Kidney (tissue), 14 donors: Measurements from ENCODE around the gene GNAS. TPM values are rescaled to one million over a fixed set of nuclear protein-coding genes. Genes with fewer than 3 reads are reported as not detected.

Source experiments
- DNase-seq, 5 donors: peaks; one replicate each; pipeline ENCODE4 v3.0.0-alpha.2; 2013 to 2020
- FAIRE-seq: peaks from 2 replicates; lab custom pipeline; 2012; peaks lifted over from hg19 to GRCh38; lab: Jason Lieb, UNC
- H3K27ac ChIP-seq, 2 donors: one replicate each; pipeline ENCODE4 v1.7.0; 2013; ENCODE audit warnings: low read depth in 2 of 2, low read length in 2 of 2, inconsistent platforms in 1 of 2
- H3K27me3 ChIP-seq: one replicate; pipeline ENCODE4 v1.7.1; 2013; ENCODE audit warnings: low read length, inconsistent platforms; ENCODE audit not compliant: control insufficient read depth, insufficient read depth
- H3K36me3 ChIP-seq, 3 donors: one replicate each; pipeline versions ENCODE4 v1.7.0 to v1.7.1; 2013; ENCODE audit warnings: low read length in 3 of 3, control low read depth in 1 of 3, inconsistent platforms in 1 of 3; ENCODE audit not compliant: insufficient read depth in 3 of 3, control insufficient read depth in 2 of 3
- H3K4me1 ChIP-seq, 3 donors: one replicate each; pipeline versions ENCODE4 v1.7.0 to v1.7.1; 2013; ENCODE audit warnings: low read length in 3 of 3, inconsistent platforms in 1 of 3, low read depth in 1 of 3; ENCODE audit not compliant: control insufficient read depth in 2 of 3, insufficient read depth in 2 of 3
- H3K4me3 ChIP-seq, 3 donors: one replicate each; pipeline versions ENCODE4 v1.7.0 to v1.8.1; 2013; ENCODE audit warnings: low read length in 3 of 3, control low read depth in 1 of 3, inconsistent platforms in 1 of 3
- H3K9ac ChIP-seq, 3 donors: one replicate each; pipeline versions ENCODE4 v1.7.0 to v1.7.1; 2013; ENCODE audit warnings: low read length in 3 of 3, control low read depth in 1 of 3, inconsistent platforms in 1 of 3
- H3K9me3 ChIP-seq, 3 donors: one replicate each; pipeline versions ENCODE4 v1.7.0 to v1.7.1; 2013; ENCODE audit warnings: low read length in 3 of 3, control low read depth in 1 of 3, inconsistent platforms in 1 of 3; ENCODE audit not compliant: control insufficient read depth in 2 of 3, insufficient read depth in 1 of 3
- CTCF ChIP-seq: IDR thresholded peaks from 3 replicates; pipeline ENCODE4 v1.5.1; 2012; ENCODE audit warnings: mild to moderate bottlenecking, moderate library complexity, borderline replicate concordance; ENCODE audit not compliant: insufficient read depth; ENCODE audit errors: extremely low read depth
- intact Hi-C: fragments of 100-400 bp; cut with DNase I; formaldehyde crosslinking; loops from one replicate; pipeline ENCODE4 v1.11.1; 2022
- polyA plus RNA-seq: library from polyadenylated mRNA; stranded (reverse); fragments of 350-450 nt; fragmentation: Illumina TruSeq; extraction: RNeasy Lipid Tissue Mini Kit (QIAGEN cat#74804); gene quantifications from one replicate; pipeline ENCODE4 v1.2.3, GENCODE V29; 2014; ENCODE audit warnings: low read depth, low replicate concordance; ENCODE audit not compliant: insufficient read depth
- total RNA-seq: library from RNA; stranded (reverse); fragmentation: NEBNext Ultra II Directional; extraction: Animal tissue kit (Norgen Biotek cat#: 25700); gene quantifications from one replicate; pipeline ENCODE4 v1.2.1, GENCODE V29; 2021
- donor health status: control.
- donor health status: control.
- donor health status: control.
- donor health status: control.
- donor health status: control.
- donor health status: DM: yes; HTN: yes; CAD: no.
- donor health status: Normal renal cell carcinoma (clear cell type).

GNAS gene
- total and polyA plus RNA-seq, 2 donors from 2014 or later, result 792 to 867 TPM

GRCh38 chr20:58882704-58883089, 30.2 kb downstream of the GNAS start:
- Histone ChIP-seq H3K9me3 (no peaks in the 10 kb centered on the region), H3K4me3 (no peak overlapping the region), H3K27ac (no peak overlapping the region), H3K4me1 (peaks cover 0 to 3% (median 0%) of the 10 kb centered on the region in 3 donors), H3K36me3 (no peaks in the 10 kb centered on the region), H3K9ac (no peak overlapping the region), H3K27me3 (no peaks in the 10 kb centered on the region)
- DNase-seq (no peak), FAIRE-seq (no peak)
- intact Hi-C loops, result no loop called here
- TF ChIP-seq CTCF, result no peak

GRCh38 chr20:58883241-58883691, 30.8 kb downstream of the GNAS start:
- Histone ChIP-seq H3K27me3 (no peaks in the 10 kb centered on the region), H3K9me3 (no peaks in the 10 kb centered on the region), H3K27ac (no peak overlapping the region), H3K36me3 (no peaks in the 10 kb centered on the region), H3K4me3 (no peak overlapping the region), H3K4me1 (peaks cover 0 to 3% (median 0%) of the 10 kb centered on the region in 3 donors), H3K9ac (no peak overlapping the region)
- FAIRE-seq (no peak), DNase-seq (peak in 2 of 5 donors; percentile 63 to 76)
- intact Hi-C loops, result no loop called here
- no peak for TF ChIP-seq CTCF

GRCh38 chr20:58884966-58885365, 32.5 kb downstream of the GNAS start:
- no peak for FAIRE-seq
- no peak for DNase-seq
- no peak for TF ChIP-seq CTCF
- intact Hi-C loops, result no loop called here
- Histone ChIP-seq H3K36me3 (no peaks in the 10 kb centered on the region), H3K4me1 (peaks cover 0 to 3% (median 0%) of the 10 kb centered on the region in 3 donors), H3K9me3 (no peaks in the 10 kb centered on the region), H3K27me3 (no peaks in the 10 kb centered on the region), H3K27ac (no peak overlapping the region), H3K4me3 (no peak overlapping the region), H3K9ac (no peak overlapping the region)

- Histone ChIP-seq H3K9me3 (no peaks in the 10 kb centered on the region), H3K4me3 (no peak overlapping the region), H3K27me3 (no peaks in the 10 kb centered on the region), H3K4me1 (peaks cover 0 to 3% (median 0%) of the 10 kb centered on the region in 3 donors), H3K36me3 (no peaks in the 10 kb centered on the region), H3K27ac (no peak overlapping the region), H3K9ac (no peak overlapping the region)
- no peak for DNase-seq
- TF ChIP-seq CTCF, result no peak
- FAIRE-seq, result no peak
- intact Hi-C loops, result no loop called here
Measured at GRCh38 chr20:58886546-58886945, 34.0 kb downstream of the GNAS start.
